Ammon's horn (tissue), 1 donor: ENCODE data around the gene TMEM225B.
"Not testable (repeated sequence)": the region's sequence is repeated elsewhere in the genome, so short reads cannot be mapped to it uniquely, and the experiment has no call there.

Experiments used
- DNase-seq: peaks from one replicate; pipeline ENCODE4 v3.0.0-alpha.2; 2016; ENCODE audit warnings: low spot score

The TMEM225B gene

DNA sequence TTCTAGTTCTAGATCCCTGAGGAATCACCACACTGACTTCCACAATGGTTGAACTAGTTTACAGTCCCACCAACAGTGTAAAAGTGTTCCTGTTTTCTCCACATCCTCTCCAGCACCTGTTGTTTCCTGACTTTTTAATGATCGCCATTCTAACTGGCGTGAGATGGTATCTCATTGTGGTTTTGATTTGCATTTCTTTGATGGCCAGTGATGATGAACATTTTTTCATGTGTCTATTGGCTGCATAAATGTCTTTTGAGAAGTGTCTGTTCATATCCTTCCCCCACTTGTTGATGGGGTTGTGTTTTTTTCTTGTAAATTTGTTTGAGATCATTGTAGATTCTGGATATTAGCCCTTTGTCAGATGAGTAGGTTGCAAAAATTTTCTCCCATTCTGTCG, 56.6 kb downstream of the TMEM225B start:
- not testable (repeated sequence) for DNase-seq

GRCh38 chr7:99657879-99658278, 59.8 kb downstream of the TMEM225B start:
- not testable (repeated sequence) for DNase-seq
